SK-N-SH (cell line): ENCODE data around the gene ARID1B.

ENCODE experiments used
- CHD2 ChIP-seq: fragments of 150-350 bp; IDR thresholded peaks from 2 replicates; pipeline ENCODE4 v1.6.1; 2018; ENCODE audit warnings: low read length; ENCODE audit not compliant: partially characterized antibody
- FOXM1 ChIP-seq: IDR thresholded peaks from 2 replicates; pipeline ENCODE4 v1.4.0; 2012; ENCODE audit warnings: low read depth, mild to moderate bottlenecking
- GABPA ChIP-seq: IDR thresholded peaks from 2 replicates; pipeline ENCODE4 v1.4.0; 2012; ENCODE audit warnings: low read depth, mild to moderate bottlenecking
- MXI1 ChIP-seq: IDR thresholded peaks from 2 replicates; pipeline ENCODE4 v1.6.1; 2012; ENCODE audit warnings: mild to moderate bottlenecking, low read depth, low read length, improper control_type of control experiment
- RFX5 ChIP-seq: IDR thresholded peaks from 2 replicates; pipeline ENCODE4 v1.6.1; 2012; ENCODE audit warnings: mild to moderate bottlenecking, improper control_type of control experiment, low read length
- SMC3 ChIP-seq: IDR thresholded peaks from 2 replicates; pipeline ENCODE4 v1.6.1; 2012; ENCODE audit warnings: low read depth, low read length, improper control_type of control experiment
- TCF12 ChIP-seq: IDR thresholded peaks from 2 replicates; pipeline ENCODE4 v1.4.0; 2012
- TF ChIP-seq, protein P1 (sequence below): fragments of 200-600 bp; sonication (generic); IDR thresholded peaks from 2 replicates; pipeline ENCODE4 v1.6.1; 2017; ENCODE audit warnings: antibody characterized with exemption, mild to moderate bottlenecking, moderate library complexity
- TF ChIP-seq, protein P2 (sequence below): IDR thresholded peaks from 2 replicates; pipeline ENCODE4; 2012
- TF ChIP-seq, protein P3 (sequence below): IDR thresholded peaks from 2 replicates; pipeline ENCODE4 v1.6.1; 2012; ENCODE audit warnings: mild to moderate bottlenecking, low read depth, low read length, moderate library complexity

DNA sequence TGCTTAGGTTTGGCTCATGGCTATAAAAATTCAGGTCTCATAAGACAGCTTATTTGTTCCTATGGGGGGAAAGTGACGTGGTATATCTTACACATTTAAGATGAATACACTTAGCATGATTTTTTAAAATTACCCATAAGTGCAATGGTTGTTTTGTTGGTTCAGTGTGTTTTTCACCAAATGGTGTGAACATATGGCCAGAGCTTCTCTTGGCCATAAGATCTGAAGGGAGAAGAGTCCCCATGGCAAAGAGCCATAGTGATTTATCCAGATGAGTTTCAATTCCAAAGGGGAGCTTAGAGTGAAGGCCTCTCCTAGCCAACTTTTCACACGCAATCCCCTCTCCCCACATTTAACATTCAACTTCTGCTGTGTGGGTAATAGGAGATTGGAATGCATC, 438.5 kb downstream of the ARID1B start:
- TF ChIP-seq SMC3 (no peak), MXI1 (no peak), RFX5 (no peak), GABPA (no peak), TCF12 (no peak), FOXM1 (no peak), CHD2 (no peak)
- TF ChIP-seq, protein P1, sequence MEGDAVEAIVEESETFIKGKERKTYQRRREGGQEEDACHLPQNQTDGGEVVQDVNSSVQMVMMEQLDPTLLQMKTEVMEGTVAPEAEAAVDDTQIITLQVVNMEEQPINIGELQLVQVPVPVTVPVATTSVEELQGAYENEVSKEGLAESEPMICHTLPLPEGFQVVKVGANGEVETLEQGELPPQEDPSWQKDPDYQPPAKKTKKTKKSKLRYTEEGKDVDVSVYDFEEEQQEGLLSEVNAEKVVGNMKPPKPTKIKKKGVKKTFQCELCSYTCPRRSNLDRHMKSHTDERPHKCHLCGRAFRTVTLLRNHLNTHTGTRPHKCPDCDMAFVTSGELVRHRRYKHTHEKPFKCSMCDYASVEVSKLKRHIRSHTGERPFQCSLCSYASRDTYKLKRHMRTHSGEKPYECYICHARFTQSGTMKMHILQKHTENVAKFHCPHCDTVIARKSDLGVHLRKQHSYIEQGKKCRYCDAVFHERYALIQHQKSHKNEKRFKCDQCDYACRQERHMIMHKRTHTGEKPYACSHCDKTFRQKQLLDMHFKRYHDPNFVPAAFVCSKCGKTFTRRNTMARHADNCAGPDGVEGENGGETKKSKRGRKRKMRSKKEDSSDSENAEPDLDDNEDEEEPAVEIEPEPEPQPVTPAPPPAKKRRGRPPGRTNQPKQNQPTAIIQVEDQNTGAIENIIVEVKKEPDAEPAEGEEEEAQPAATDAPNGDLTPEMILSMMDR, result no peak
- TF ChIP-seq, protein P2, sequence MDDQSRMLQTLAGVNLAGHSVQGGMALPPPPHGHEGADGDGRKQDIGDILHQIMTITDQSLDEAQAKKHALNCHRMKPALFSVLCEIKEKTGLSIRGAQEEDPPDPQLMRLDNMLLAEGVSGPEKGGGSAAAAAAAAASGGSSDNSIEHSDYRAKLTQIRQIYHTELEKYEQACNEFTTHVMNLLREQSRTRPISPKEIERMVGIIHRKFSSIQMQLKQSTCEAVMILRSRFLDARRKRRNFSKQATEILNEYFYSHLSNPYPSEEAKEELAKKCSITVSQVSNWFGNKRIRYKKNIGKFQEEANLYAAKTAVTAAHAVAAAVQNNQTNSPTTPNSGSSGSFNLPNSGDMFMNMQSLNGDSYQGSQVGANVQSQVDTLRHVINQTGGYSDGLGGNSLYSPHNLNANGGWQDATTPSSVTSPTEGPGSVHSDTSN, result no peak
- TF ChIP-seq, protein P3, sequence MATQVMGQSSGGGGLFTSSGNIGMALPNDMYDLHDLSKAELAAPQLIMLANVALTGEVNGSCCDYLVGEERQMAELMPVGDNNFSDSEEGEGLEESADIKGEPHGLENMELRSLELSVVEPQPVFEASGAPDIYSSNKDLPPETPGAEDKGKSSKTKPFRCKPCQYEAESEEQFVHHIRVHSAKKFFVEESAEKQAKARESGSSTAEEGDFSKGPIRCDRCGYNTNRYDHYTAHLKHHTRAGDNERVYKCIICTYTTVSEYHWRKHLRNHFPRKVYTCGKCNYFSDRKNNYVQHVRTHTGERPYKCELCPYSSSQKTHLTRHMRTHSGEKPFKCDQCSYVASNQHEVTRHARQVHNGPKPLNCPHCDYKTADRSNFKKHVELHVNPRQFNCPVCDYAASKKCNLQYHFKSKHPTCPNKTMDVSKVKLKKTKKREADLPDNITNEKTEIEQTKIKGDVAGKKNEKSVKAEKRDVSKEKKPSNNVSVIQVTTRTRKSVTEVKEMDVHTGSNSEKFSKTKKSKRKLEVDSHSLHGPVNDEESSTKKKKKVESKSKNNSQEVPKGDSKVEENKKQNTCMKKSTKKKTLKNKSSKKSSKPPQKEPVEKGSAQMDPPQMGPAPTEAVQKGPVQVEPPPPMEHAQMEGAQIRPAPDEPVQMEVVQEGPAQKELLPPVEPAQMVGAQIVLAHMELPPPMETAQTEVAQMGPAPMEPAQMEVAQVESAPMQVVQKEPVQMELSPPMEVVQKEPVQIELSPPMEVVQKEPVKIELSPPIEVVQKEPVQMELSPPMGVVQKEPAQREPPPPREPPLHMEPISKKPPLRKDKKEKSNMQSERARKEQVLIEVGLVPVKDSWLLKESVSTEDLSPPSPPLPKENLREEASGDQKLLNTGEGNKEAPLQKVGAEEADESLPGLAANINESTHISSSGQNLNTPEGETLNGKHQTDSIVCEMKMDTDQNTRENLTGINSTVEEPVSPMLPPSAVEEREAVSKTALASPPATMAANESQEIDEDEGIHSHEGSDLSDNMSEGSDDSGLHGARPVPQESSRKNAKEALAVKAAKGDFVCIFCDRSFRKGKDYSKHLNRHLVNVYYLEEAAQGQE, result no peak
